HG03280 (cell line): ENCODE measurements around the gene NLRC5.
"Not testable (repeated sequence)": the region's sequence is repeated elsewhere in the genome, so short reads cannot be mapped to it uniquely, and the experiment has no call there.

ENCODE experiments used
- ATAC-seq: cut with Tn5 transposase; IDR thresholded peaks from one replicate; pipeline ENCODE4 v1.9.1; 2021; ENCODE audit warnings: mild to moderate bottlenecking, moderate library complexity; ENCODE audit not compliant: unreplicated experiment

NLRC5 gene

DNA sequence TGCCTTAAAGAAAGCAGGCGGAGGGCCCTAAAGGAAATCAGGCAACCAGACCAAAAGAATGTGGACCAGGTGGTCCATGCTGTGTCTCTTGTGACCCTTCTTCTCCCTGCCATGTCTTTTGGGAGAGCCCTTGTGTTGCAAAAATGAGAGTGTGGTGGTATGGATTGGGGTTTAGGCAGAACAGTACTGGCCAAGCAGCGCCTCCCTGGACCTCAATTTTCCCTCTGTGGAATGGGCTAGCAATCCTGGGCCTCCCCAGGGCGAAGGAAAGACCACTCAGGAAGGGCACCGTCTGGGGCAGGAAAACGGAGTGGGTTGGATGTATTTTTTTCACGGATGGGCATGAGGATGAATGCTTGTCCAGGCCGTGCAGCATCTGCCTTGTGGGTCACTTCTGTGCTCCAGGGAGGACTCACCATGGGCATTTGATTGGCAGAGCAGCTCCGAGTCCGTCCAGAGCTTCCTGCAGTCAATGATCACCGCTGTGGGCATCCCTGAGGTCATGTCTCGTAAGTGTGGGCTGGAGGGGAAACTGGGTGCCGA lies 7.6 kb upstream of the NLRC5 start:
- ATAC-seq = no peak

DNA sequence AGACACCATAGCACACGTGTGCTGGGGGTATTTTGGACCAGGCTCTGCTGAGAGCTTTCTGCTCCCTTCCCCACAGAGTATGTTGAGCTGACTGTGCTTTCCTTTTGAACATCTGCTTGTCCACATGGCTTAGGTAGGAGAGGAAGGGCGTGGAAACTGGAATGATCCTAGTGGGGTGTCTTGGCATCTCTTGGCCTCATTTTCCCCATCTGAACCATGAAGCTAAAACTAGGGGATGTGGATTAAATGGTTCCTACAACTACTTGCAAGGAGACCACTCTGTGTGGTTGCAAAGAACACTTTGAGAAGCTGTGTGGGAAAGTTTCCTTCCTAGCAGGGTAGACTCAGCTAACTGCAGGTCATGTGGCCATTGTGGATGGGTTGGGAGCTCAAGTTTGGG lies 6.7 kb upstream of the NLRC5 start:
- ATAC-seq = no peak

DNA sequence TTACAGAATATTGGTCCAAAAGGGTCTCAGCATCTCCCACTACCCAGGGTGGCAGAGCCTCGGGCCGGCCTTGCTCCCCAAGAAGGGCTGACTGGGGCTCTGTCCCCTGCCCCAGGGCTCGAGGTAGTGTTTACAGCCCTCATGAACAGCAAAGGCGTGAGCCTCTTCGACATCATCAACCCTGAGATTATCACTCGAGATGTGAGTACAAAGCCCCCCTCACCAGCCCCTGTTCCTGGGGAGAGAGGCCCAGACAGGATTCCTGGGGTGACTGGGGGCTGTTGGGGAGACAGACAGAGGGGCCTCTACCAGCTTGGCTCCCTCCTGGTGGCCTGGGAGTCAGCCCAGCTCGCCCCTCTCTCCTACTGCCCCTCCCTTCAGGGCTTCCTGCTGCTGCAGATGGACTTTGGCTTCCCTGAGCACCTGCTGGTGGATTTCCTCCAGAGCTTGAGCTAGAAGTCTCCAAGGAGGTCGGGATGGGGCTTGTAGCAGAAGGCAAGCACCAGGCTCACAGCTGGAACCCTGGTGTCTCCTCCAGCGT lies 6.1 kb upstream of the NLRC5 start:
- ATAC-seq = no peak

DNA sequence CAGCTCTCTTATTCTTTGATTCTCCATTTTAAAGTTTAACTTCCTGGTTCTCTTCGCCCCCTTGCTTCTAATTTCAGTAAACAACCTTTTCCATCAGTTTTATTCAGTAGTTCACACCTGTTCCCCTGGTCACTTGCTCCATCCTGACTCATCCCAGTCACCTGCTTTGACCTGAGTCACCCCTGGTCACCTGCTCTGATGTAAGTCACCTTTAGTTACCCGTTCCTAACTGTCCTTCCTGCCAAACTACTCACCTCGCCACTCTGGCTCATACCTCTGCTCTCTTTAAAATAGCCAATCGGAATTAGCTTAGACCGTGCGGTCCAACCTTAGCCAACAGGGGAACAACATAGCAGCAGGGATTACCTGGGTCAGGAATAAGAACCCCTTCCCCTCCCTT lies 4.7 kb upstream of the NLRC5 start:
- ATAC-seq = no peak

DNA sequence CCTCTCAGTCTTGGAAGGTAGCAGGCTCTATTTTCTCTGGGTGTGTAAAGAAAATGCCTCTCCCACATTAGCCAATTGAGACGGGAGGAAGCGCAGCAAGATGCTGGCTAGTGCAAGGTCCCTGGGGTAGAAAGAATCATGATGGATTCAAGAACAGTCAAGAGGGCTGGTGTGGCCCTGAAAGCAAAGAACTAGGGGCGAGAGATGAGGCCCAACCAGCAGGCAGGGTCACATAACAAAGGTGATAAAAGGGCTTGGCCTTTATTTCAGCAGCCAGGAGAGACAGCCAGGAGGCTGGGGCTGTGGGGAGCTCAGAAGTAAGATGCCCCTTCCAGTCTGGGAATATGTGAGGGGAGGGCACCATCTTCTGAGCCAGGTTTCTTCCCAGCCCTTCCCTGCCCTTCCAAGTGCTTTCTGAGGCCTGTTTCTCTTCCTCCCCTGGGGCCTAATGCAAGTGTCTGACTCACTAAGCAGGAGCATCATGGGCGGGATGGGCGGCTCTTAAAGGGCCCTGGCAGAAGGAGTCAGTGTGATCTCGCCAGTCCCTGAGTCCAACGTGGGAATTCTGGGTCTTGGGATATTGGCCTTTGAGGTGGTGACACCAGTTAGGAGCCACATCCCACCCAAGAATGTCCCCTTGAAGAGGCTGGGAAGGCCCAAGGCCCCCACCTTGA lies 3.9 kb upstream of the NLRC5 start:
- ATAC-seq = no peak

DNA sequence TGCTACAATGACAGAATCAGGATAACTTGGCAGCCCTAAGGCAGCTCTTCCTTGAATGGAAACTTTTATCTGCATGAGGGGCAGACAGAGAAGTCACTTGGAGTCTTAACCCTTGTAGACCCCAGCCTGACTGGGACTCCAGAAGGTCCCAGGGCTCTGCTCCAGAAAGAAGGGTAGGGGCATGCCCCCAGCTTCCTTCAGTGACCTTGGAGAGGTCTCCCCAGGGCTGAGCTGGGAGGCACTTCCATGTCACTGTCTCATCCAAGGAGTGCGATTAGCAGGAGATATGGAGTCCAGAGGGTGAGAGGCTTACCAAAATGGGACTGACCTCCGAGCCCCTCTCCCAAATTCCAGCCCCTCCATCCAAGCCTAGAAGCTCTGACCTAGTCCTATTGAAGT lies 3.4 kb upstream of the NLRC5 start:
- no peak for ATAC-seq

DNA sequence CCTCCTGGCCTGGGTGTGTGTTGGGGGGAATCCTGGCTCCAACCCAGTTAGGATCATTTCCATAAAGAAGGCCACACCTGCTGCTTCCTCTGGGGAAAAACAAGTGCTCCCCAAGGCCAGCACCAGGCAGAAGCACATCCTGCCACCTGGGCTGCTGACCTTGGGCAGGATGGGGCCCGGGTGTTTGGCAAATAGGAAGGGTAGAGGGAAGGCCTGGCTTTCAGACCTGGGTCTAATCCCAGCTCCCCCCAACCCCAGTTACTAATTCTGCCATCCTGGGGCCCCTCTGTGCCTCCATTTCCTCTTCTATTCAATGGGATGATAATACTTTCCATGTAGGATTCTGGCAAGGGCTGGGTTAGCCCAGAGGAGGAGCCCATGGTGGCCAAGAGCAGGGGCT lies 3.0 kb upstream of the NLRC5 start:
- no peak for ATAC-seq

DNA sequence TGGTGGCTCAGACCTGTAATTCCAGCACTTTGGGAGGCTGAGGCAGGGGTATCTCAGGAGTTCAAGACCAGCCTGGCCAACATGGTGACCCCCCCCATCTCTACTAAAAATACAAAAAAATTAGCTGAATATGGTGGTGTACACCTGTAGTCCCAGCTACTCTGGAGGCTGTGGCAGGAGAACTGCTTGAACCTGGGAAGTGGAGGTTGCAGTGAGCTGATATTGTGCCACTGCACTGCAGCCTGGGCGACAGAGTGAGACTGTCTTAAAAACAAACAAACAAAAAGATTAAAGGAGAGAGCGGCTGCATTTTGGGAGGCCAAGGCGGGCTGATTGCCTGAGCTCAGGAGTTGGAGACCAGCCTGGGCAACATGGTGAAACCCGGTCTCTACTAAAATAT lies 2.4 kb upstream of the NLRC5 start:
- ATAC-seq = not testable (repeated sequence)

DNA sequence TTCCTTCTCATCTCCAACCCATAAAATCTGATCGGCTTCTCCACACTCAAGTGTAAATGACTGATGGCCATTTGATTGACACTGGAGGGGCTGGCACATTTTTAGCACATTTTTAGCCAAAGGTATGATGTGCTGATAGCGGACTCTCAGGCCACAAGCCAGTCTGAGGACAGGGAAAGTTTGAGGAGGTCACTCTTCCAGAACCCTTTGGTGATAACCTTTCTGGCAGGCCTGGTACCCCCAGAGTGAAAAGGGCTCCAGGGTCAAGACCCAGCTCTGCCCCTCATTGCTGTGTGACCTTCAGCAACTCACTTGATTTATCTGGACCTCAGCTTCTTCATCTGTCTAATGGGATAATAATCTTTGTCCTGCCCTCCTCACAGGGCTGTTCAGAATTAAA lies 1.7 kb upstream of the NLRC5 start:
- no peak for ATAC-seq

DNA sequence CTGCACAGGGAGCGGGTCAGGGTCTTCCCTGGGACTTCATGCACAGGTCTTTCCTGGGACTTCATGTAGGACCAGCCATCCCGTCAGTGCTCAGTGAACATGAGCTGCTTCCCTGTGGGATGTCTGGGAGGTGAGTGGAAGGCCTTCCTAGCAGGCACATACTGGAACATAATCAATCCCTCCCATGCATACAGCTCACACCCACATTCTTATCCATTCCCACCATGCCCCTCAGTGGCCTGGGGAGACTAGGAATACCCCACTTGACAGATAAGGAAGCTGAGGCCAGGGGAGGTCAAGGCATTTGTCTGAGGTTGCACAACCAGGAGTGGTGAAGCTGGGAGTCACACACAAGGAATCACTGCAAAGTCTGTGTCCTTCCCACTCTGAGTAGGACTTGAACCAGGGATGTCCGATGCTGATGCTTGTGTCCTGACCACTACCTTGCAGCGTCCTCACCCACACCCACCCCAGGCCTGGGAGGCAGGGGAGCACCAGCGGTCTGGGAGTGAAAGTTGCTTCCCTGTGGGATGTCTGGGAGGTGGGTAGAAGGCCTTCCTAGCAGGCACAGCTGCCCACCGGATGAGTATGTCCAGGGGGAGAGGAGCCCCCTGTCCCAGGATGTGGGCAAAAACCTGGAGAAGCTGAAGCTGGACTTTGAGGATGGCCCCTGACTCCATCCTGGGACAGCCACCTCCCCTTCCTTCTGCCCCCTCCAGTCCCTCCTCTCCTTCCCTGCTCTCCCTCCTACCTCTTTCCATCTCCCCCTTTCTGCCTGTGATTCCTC lies 1.0 kb upstream of the NLRC5 start:
- no peak for ATAC-seq

DNA sequence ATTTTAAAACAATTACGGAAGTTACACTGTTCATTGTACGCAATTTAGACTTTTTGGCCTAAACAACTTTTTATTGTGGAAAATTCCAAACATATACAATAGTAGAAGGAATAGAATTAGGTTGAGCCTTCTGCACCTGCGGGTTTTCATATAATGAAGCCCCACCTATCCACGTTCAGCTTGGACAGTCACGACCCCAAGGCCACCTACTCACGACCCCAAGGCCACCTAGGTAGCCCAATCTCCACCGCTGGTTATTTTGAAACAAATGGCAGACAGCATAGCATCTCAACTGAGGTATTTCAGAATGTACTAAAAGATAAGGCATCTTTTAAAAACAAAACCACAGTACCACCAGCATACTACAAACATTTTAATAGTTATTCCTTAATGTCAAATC lies 631 bp downstream of the NLRC5 start:
- ATAC-seq = no peak

DNA sequence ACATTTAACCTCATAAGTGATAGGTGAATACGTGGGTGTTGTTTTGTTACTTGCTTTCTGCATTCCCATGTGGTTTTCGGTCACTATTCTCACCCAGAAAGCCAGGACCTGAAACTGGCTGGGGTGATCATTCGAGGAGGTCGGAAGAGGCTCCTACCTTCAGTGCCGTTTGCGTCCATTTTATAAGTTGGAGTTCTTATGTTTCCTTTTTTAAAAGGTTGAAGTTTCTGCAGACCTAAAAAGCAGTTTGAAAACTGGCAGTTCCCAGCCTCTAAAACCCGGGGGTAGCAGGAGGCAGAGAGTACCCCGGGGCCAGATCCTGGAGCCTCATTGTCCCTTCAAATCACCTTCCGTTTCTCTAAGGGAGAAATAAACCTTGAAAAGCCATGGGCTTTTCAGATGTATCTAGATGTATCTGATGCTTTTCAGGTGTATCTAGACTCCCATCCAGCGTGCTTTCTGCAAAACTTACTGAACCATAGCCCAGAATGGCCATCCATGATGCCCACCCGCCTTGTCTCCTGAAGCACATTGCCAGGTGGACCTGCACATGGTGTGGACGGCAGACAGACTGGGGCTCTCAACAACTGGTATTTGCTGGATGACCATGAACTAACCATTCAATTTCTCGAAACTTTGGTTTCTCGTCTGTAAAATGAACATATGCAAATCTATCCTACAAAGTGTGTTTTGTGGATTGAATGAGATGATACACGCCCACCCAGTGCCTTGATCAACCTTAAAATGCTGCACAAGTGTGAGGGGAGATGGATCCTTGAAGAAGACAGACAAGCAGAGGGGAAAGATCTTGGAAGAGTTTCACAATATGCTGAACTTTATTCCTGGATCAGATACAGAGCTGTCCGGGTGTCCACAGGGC lies 1.3 kb downstream of the NLRC5 start:
- no peak for ATAC-seq

DNA sequence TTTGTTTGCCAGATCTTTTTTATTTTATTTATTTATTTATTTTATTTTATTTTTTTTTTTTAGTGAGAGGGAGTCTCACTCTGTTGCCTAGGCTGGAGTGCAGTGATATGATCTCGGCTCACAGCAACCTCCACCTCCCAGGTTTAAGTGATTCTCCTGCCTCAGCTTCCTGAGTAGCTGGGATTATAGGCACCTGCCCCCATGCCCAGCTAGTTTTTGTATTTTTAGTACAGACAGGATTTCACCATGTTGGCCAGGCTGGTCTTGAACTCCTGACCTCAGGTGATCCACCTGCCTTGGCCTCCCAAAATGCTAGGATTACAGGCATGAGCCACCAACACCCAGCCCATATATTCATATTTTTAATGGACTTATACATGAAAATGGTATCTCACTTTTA lies 3.1 kb downstream of the NLRC5 start:
- ATAC-seq = not testable (repeated sequence)

DNA sequence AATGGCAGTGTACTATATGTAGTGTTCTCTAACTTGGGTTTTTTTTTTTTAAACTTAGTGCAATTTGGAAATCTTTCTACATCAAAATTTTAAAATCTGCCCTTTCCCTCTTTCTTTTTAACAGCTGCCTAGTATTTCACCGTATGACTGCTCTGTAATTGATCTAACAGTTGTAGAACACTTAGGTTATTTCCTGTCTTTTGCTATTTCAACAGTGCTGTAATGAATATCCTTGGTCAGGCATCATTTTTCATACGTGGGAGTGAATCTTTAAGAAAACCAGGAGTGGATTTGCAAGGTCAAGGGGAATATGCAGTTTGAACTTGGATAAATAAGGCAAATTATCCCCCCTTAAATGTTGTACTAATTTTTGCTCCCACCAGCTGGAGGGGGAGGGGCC lies 3.8 kb downstream of the NLRC5 start:
- ATAC-seq = no peak

DNA sequence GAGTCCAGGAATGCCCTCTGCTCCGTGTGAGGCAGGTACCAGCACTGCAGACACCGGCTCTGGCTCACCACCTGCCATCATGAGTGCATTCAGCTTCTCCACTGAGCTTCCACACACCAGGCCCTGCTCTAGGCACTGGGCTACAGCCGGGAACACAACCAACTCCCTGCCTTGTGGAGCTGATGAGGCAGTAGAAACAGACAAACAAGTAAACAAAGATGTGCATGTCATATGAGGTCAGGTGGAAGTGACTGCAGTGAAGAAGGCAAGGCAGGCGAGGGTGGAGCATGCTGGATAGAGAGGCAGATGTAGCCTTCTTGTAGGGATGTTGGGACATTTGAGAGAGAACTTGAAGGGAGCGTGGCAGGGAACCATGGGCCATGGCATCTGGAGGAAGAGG lies 5.0 kb downstream of the NLRC5 start:
- no peak for ATAC-seq

DNA sequence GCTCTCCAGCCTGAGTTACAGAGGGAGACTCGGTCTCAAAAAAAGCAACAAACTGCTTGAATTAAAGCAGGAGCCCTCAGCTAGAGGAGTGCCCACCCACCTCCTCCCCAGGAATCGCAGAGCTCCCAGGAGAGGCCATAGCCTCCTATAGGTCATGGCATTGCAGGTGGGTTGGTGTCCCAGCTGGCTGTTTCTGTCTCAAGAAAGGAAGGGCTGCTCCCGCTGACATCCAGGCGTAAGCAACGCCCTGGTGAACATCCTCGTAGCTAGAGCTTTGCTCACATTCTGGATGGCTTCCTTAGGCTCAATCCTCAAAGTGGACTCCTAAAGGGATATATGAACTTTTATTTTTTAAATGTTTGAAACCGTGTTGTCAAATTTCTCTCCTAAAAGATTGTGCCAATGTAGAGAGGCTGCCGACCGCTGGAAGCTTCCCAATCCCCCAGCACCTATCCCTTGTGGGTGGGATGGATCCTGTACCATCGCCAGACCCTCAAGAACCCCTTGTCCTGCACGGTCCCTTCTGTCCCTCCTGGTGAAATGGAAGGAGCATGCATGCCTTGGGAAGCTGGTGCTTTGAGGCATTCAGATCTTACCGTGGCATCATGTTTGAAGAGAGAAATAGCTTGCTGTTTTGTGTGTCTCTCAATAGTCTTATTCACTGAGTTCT lies 5.9 kb downstream of the NLRC5 start:
- ATAC-seq = no peak

DNA sequence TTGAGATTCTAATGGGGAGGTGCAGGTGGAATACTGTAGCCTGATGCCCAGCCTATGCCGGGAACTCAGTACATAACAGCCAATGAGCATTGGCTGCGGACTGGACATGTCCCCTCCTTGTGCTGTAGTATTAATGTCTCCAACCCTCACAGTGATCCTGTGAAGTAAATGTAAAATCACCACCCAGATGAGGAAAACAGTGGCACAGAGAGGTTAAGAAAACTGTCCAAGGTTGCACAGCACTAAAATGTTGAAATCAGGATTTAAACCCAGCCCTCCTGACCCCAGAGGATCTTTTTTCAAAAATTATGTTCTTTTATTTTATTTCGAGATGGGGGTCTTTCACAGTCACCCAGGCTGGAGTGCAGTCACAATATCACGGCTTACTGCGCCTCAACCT lies 7.9 kb downstream of the NLRC5 start:
- no peak for ATAC-seq

DNA sequence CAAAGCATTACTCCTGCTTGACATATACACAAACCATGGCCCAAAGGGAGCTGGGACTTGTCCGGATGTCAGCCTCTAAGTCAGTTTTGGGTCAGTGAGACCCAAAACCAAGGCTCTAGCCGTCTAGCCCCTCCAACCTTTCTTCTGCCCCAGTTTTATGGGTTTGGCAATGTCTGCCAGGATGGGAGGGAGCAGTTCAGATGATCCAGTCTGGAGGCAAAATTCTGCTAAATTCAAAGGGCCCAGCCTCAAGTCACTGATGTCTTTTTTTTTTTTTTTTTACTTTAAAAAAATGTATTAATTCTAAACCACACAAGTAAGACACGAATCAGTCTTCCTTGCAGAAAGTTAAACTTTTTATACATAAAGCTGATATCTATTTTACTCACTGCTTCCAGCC lies 8.6 kb downstream of the NLRC5 start:
- ATAC-seq = no peak

DNA sequence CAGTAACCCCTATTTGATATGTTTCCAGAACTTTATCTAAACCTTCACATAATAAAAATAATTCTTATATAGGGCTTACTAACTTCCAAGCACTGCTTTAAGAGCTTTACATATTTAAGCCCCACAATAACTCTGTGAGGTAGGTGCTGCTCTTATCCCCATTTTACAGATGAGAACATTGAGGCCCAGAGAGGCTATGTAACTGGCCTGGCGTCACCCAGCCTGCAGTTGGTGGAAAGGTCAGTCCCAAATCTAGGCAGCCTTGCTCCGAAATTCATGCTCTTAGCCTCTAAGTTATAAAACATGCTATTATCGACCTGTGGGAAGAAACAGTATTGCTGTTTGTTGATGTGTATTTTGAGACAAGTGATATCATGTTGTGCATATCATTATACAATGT lies 9.0 kb downstream of the NLRC5 start:
- ATAC-seq = no peak

DNA sequence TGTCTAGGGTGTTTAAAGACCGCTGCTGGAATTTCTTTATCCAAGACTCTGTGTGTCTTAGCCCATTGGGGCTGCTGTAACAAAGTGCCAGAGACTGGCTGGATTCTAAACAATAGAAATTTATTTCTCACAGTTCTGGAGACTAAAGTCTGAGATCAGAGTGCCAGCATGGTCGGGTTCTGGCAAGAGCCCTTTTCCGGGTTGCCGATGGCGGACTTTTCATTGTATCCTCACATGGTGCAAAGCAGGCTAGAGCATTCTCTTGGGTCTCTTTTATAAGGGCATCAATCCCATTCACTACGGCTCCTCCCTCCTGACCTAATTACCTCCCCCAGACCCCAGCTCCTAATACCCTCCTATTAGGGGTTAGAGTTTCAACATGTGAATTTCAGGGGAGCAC lies 9.5 kb downstream of the NLRC5 start:
- ATAC-seq = no peak
